HL-60 (cell line): ENCODE measurements around the gene MRM2.

Source experiments
- DNase-seq, 2 experiments: peaks; one replicate each; pipeline ENCODE4 v3.0.0-alpha.2; 2010 to 2020; ENCODE audit warnings: low read depth in 1 of 2, low spot score in 1 of 2
- H3K27ac ChIP-seq: fragments of 250-450 bp; sonication (Bioruptor Pico); replicated peaks from 2 replicates; pipeline ENCODE4 v1.5.1; 2020; ENCODE audit warnings: mild to moderate bottlenecking, moderate library complexity
- H3K27me3 ChIP-seq: fragments of 250-450 bp; sonication (Bioruptor Pico); 2 replicates; pipeline ENCODE4 v1.5.1; 2021; ENCODE audit warnings: mild to moderate bottlenecking, moderate library complexity; ENCODE audit not compliant: insufficient read depth, poor library complexity, severe bottlenecking
- H3K4me3 ChIP-seq: replicated peaks from 2 replicates; pipeline ENCODE4 v1.5.1; 2011; ENCODE audit warnings: mild to moderate bottlenecking, control low read depth, low read length; ENCODE audit not compliant: insufficient read depth
- CTCF ChIP-seq: IDR thresholded peaks from one replicate; pipeline ENCODE4 v1.5.1; 2011; ENCODE audit warnings: low read length, control low read depth, inconsistent platforms; ENCODE audit not compliant: insufficient read depth
- GABPA ChIP-seq: IDR thresholded peaks from 2 replicates; pipeline ENCODE4 v1.6.1; 2012; ENCODE audit warnings: low read depth
- POLR2AphosphoS5 ChIP-seq: IDR thresholded peaks from 2 replicates; pipeline ENCODE4 v1.6.1; 2012; ENCODE audit warnings: low read depth
- REST ChIP-seq: IDR thresholded peaks from 2 replicates; pipeline ENCODE4 v1.6.1; 2012; ENCODE audit warnings: low read depth; ENCODE audit not compliant: insufficient replicate concordance
- SPI1 ChIP-seq: IDR thresholded peaks from 2 replicates; pipeline ENCODE4 v1.6.1; 2012; ENCODE audit warnings: low read depth, mild to moderate bottlenecking, borderline replicate concordance

Gene MRM2

GRCh38 chr7:2220506-2220905 is 21.5 kb downstream of the MRM2 start:
- no peaks in the 10 kb centered on the region for H3K27me3 ChIP-seq
- H3K27ac ChIP-seq = no peak overlapping the region
- TF ChIP-seq REST (no peak), CTCF (no peak), GABPA (no peak)
- H3K4me3 ChIP-seq = no peak overlapping the region
- no peak for DNase-seq

- Histone ChIP-seq H3K27me3 (no peaks in the 10 kb centered on the region), H3K27ac (no peak overlapping the region), H3K4me3 (no peak overlapping the region)
- no peak for DNase-seq
- no peak for TF ChIP-seq REST
- TF ChIP-seq POLR2AphosphoS5 = no peak
- TF ChIP-seq CTCF = no peak
- no peak for TF ChIP-seq GABPA
- no peak for TF ChIP-seq SPI1
These were observed 22.0 kb downstream of the MRM2 start for GRCh38 chr7:2220030-2220429.

GRCh38 chr7:2219606-2220005 is 22.4 kb downstream of the MRM2 start:
- TF ChIP-seq CTCF (no peak), REST (no peak)
- DNase-seq = no peak
- Histone ChIP-seq H3K27me3 (no peaks in the 10 kb centered on the region), H3K27ac (no peak overlapping the region), H3K4me3 (no peak overlapping the region)
